NOMO-1 treated with dmso at 0.1 percent for 144 hours (cell line): ENCODE data around the gene ZFR2.
"Not testable (repeated sequence)": the region's sequence is repeated elsewhere in the genome, so short reads cannot be mapped to it uniquely, and the experiment has no call there.

Experiments used
- DNase-seq: peaks from one replicate; lab custom pipeline; 2025; ENCODE audit not compliant: unreplicated experiment; lab: John Stamatoyannopoulos, UW

The ZFR2 gene

GRCh38 chr19:3874695-3875094 is 5.9 kb upstream of the ZFR2 start:
- DNase-seq: not testable (repeated sequence)

GRCh38 chr19:3873151-3873550 is 4.3 kb upstream of the ZFR2 start:
- DNase-seq: no peak

GRCh38 chr19:3867971-3868769 is 668 bp downstream of the ZFR2 start:
- DNase-seq: no peak

- DNase-seq: no peak
Measured at GRCh38 chr19:3866910-3867638, 1.8 kb downstream of the ZFR2 start.

- DNase-seq: no peak
Measured at GRCh38 chr19:3863648-3864047, 5.2 kb downstream of the ZFR2 start.

GRCh38 chr19:3862826-3863500 is 5.9 kb downstream of the ZFR2 start:
- no peak for DNase-seq

- DNase-seq: no peak
Measured at GRCh38 chr19:3860499-3860898, 8.3 kb downstream of the ZFR2 start.

GRCh38 chr19:3857449-3858003 is 11.3 kb downstream of the ZFR2 start:
- no peak for DNase-seq

- DNase-seq: no peak
Measured at GRCh38 chr19:3855320-3855719, 13.5 kb downstream of the ZFR2 start.

- peak; percentile 16 for DNase-seq
Measured at GRCh38 chr19:3852614-3853254, 16.1 kb downstream of the ZFR2 start.

GRCh38 chr19:3852177-3852511 is 16.7 kb downstream of the ZFR2 start:
- DNase-seq: no peak

- DNase-seq: no peak
Measured at GRCh38 chr19:3851254-3852176, 17.3 kb downstream of the ZFR2 start.

- no peak for DNase-seq
Measured at GRCh38 chr19:3850320-3850972, 18.4 kb downstream of the ZFR2 start.

GRCh38 chr19:3849787-3850186 is 19.1 kb downstream of the ZFR2 start:
- DNase-seq: no peak

- DNase-seq: peak; percentile 2
Measured at GRCh38 chr19:3849092-3849491, 19.7 kb downstream of the ZFR2 start.

GRCh38 chr19:3844596-3844995 is 24.2 kb downstream of the ZFR2 start:
- no peak for DNase-seq

- no peak for DNase-seq
Measured at GRCh38 chr19:3842948-3843347, 25.9 kb downstream of the ZFR2 start.

- no peak for DNase-seq
Measured at GRCh38 chr19:3840804-3841203, 28.0 kb downstream of the ZFR2 start.

- DNase-seq: no peak
Measured at GRCh38 chr19:3839941-3840340, 28.9 kb downstream of the ZFR2 start.

- DNase-seq: no peak
Measured at GRCh38 chr19:3838661-3839060, 30.2 kb downstream of the ZFR2 start.
